GM19395 (cell line): ENCODE results near the gene NDUFV2.
"Not testable (repeated sequence)": the region's sequence is repeated elsewhere in the genome, so short reads cannot be mapped to it uniquely, and the experiment has no call there.

Source experiments
- ATAC-seq: cut with Tn5 transposase; IDR thresholded peaks from one replicate; pipeline ENCODE4 v1.9.1; 2021; ENCODE audit warnings: mild to moderate bottlenecking, moderate library complexity; ENCODE audit not compliant: unreplicated experiment

Gene NDUFV2

DNA sequence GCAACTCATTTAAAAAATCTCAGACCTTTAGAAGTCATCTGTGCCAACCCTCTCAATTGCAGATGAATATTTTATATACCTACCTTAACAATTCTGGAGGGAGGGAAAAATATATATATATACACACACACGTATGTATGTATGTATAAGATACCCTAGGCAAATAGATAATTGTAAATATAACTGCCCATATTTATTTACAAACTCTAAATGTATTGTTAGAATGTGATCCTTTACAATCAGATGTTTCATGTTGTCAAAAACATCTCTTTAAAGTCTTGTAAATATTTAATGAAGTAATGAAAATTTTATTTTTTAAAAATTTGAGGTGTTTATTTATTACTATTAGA is 45.7 kb downstream of the NDUFV2 start:
- no peak for ATAC-seq

DNA sequence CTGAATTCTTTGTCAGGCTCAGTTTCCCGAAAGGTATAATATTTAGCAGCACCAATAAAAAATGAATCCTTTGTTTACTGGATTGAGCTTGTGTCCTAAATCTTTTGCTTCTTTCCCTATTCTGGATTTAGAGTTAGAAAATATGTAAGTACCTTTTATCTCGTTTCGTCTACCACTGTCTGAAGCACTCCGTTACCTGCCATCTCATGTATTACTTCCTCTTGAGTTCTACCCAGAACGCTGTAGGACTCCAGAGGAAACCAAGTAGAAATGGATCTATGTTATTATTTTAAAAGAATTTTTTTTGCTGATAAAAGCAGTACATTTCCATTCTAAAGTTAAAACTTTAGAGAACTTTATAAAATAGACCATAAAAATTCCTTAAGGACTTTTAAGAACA is 47.6 kb downstream of the NDUFV2 start:
- no peak for ATAC-seq

DNA sequence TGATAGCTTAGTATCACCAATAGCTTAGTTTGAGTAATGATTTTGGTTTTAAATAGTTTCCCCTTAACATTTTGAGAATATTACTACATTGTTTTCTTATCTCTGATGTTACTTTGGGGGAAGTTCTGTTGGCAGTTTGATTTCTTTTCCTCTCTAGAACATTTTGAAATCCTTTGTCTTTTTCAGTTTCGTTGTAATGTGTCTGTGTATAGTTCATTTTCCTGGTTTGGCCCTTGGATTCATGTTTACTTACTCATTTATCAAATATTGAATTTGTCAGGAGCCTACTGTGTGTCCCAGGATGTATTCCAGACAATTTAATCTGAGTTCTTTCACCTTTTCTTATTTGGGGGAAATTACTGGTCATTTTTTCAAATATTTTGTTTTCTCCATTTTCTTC is 50.8 kb downstream of the NDUFV2 start:
- ATAC-seq, result no peak

DNA sequence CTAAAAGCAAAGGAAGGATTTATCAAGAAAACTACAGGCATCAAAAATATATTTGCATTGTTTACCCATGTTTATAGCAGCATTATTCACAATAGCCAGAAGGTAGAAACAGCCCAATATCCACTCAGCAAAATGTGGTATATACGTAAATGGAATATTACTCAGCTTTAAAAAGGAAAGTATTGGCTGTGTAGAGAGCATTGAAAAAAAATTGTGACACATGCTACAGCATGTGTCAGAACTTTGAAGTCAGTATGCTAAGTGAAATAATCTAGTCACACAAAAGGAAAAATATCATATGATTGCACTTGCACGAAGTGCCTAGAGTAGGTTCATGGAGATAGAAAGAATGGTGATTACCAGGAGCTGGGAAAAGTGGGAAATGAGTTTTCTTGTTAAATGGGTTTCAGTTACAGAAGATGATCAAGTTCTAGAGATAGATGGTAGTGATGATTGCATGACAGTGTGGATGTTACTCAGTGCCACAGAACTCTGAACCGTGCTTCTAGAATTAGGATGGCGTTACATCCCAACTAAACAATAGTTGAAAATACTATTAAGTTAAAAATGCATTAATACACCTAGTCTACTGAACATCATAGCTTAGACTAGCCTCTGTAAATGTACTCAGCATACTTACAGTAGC is 54.2 kb downstream of the NDUFV2 start:
- no peak for ATAC-seq

DNA sequence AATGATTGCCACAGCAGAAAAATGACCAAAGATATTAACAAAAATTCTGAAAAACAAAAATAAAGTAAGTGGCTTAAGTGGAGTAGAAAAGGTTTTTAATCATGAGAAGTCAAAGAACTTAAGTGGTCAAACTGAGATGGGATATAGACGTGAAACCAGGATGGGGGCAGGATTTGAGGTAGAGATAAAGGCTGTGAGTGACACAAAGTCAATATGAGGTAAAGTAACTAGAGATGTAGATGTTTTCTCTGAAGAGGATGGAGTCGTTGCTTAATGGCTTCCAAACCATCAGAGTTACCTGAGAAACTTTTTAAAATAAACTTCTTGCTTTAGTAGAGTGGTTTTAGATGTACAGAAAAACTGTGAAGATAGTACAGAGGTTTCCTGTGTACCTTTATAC is 55.3 kb downstream of the NDUFV2 start:
- no peak for ATAC-seq

DNA sequence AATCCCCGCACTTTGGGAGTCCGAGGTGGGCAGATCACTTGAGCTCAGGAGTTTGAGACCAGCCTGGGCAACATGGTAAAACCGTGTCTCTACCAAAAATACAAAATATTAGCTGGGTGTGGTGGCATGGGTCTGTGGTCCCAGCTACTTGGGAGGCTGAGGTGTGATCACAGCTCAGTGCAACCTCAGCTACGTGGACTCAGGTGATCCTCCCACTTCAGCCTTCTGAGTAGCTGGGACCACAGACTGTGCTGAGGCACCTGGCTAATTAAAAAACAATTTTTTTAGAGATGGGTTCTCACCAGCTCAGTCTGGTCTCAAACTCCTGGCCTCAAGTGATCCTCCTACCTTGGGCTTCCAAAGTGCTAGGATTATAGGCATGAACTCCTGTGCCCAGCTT is 57.5 kb downstream of the NDUFV2 start:
- ATAC-seq, result no peak

DNA sequence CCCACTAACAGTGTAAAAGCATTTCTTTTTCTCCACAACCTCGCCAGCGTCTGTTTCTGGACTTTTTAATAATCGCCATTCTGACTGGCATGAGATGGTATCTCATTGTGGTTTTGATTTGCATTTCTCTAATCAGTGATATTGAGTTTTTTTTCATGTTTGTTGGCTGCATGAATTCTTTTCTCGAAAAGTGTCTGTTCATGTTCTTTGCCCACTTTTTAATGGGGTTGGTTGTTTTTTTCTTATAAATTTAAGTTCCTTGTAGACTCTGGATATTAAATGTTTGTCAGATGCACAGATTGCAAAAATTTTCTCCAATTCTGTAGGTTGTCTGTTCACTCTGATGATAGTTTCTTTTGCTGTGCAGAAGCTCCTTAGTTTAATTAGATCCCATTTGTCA is 60.2 kb downstream of the NDUFV2 start:
- ATAC-seq, result not testable (repeated sequence)

DNA sequence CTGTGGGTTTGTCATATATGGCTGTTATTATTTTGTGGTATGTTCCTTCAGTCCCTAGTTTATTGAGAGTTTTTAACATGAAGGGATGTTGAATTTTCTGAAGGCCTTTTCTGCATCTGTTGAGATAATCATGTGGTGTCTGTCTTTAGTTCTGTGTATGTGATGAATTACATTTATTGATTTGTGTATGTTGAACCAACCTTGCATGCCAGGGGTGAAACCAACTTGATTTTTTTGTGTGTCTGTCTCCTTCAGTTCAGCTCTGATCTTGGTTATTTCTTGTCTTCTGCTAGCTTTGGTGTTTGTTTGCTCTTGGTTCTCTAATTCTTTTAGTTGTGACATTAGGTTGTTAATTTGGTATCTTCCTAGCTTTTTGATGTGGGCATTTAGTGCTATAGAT is 61.6 kb downstream of the NDUFV2 start:
- ATAC-seq, result not testable (repeated sequence)

DNA sequence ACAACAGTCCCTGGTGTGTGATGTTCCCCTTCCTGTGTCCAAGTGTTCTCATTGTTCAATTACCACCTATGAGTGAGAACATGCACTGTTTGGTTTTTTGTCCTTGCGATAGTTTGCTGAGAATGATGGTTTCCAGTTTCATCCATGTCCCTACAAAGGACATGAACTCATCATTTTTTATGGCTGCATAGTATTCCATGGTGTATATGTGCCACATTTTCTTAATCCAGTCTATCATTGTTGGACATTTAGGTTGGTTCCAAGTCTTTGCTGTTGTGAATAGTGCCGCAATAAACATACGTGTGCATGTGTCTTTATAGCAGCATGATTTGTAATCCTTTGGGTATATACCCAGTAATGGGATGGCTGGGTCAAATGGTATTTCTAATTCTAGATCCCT is 63.4 kb downstream of the NDUFV2 start:
- ATAC-seq, result not testable (repeated sequence)

DNA sequence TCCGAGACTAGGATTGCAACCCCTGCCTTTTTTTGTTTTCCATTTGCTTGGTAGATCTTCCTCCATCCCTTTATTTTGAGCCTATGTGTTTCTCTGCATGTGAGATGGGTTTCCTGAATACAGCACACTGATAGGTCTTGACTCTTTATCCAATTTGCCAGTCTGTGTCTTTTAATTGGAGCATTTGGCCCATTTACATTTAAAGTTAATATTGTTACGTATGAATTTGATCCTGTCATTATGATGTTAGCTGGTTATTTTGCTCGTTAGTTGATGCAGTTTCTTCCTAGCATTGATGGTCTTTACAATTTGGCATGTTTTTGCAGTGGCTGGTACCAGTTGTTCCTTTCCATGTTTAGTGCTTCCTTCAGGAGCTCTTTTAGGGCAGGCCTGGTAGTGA is 67.0 kb downstream of the NDUFV2 start:
- not testable (repeated sequence) for ATAC-seq

DNA sequence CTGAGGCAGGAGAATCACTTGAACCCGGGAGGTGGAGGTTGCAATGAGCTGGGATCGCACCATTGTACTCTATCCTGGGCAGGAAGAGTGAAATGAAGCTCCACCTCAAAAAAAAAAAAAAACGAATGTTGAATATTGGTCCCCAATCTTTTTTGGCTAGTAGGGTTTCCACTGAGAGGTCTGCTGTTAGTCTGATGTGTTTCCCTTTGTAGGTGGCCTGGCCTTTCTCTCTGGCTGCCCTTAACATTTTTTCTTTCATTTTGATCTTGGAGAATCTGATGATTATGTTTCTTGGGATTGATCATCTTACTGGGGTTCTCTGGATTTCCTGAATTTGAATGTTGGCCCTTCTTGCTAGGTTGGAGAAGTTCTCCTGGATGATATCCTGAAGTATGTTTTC is 69.4 kb downstream of the NDUFV2 start:
- not testable (repeated sequence) for ATAC-seq

DNA sequence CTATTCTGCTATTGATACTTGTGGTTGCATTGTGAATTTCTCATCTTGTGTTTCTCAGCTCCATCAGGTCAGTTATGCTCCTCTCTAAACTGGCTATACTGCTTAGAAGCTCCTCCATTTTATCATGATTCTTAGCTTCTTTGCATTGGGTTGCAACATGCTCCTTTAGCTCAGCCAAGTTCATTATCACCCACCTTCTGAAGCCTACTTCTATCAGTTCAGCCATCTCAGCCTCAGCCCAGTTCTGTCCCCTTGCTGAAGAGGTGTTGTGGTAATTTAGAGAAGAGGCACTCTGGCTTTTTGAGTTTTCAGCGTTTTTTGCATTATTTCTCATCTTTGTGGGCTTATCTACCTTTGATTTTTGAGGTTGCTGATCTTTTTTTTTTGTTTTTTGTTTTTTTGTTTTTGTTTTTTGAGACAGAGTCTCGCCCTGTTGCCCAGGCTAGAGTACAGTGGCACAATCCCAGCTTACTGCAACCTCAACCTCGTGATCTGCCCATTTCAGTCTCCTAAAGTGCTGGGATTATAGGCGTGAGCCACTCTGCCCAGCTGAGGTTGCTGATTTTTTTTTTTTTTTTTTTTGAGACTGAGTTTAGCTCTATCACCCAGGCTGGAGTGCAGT is 70.1 kb downstream of the NDUFV2 start:
- no peak for ATAC-seq

DNA sequence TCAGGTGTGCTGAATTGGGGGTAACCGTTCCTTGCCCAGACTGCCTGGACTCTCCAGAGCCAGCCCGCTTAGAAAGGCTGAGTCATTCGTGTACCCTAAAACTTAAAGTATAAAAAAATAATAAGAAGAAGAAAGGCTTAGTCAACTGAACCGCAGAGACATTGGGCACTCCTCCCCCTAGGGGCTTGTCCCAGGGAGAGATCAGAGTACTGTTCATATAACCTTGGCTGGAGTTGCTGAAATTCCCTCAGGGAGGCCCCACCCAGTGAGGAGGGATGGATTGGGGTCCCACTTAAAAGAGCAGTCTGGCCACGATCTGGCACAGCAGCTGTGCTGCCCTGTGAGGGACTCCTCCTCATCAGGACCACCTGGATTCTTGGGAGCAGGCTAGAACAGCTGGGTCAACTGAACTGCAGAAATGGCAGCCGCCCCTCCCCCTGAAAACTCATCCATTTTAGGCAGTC is 71.3 kb downstream of the NDUFV2 start:
- ATAC-seq, result no peak

DNA sequence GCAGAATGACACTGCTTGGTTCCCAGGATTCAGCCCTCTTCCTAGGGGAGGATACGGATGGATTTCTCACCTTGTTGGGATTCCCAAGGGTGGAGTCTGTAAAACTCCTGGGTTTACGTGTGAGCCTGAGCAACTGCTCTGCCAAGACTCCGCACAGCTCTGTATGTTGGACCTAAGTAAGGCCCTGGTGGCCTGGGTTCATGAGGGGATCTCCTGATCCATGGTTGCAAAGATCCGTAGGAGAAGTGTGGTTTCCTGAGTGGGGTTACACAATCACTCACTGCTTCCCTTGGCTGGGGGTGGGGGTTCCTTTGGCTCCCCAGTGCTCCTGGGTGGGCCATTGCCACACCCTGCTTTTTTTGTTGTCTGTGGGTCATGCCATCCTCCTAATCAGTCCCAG is 71.8 kb downstream of the NDUFV2 start:
- no peak for ATAC-seq

DNA sequence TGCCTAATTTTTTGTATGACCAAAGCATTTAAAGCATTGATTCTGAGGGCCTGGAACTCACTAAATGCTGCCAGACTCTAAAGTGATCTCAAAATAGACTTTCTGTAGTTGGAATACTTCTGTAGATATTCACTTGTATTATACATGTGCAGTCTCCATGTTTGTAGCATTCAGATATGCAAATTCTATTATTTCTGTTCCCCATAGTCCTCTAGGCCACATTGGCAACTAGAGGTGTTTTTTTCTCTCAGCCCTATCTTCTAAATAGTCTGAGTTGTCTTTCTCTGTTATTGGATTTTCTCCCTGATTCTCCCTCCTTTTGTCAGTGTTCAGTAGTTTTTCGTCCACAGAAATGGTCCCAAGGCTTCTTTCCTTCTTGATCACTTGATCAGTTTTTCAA is 72.6 kb downstream of the NDUFV2 start:
- ATAC-seq, result no peak

DNA sequence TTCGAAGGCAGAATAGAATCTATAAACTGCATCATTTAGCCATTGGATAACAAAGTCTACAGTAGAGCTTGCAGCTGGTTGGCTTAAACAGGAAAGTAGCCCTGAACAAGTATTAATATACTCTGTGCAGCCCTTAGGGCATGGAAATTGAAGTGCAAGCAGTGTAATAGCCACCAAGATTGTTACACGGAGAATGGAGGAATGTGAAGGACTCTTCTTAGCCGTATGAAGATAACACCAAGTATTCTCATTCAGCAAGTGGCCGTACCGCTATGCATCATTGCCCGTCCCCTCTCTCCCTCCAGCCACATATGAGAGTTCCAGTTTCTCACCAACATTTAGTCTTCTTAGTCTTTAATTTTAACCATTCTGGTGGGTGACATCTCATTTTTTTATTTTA is 74.5 kb downstream of the NDUFV2 start:
- no peak for ATAC-seq

DNA sequence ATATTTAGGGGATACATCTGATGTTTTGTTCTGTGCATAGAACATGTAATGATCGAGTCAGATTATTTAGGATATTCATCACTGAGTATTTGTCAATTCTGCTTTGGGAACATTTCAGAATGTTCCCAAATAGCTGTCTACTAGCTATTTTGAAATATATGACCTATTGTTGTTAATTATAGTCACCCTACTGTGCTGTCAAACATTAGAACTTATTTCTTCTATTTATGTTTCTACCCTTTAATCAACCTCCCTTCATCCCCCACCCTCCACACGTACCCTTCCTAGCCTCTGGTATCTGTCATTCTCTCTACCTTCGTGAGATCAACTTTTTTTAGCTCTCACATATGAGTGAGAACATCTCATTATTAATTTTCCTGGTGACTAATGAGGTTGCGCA is 75.0 kb downstream of the NDUFV2 start:
- ATAC-seq, result no peak

DNA sequence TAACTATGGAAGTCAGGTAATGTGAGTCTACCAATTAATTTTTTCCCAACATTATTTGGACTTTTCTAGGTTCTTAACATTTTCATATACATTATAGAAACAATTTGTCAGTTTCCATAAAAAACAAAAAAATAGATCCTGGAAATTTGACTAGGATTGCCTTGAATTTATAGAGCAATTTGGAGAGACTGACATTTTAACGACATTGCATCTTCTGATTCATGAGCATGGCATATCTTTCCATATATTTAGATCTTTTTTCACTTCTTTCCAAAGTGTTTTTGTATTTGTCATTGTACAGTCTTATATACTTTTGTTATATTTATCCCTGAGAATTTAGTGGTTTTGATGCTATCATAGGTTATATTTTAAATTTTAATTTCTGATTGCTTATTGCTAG is 76.1 kb downstream of the NDUFV2 start:
- no peak for ATAC-seq

DNA sequence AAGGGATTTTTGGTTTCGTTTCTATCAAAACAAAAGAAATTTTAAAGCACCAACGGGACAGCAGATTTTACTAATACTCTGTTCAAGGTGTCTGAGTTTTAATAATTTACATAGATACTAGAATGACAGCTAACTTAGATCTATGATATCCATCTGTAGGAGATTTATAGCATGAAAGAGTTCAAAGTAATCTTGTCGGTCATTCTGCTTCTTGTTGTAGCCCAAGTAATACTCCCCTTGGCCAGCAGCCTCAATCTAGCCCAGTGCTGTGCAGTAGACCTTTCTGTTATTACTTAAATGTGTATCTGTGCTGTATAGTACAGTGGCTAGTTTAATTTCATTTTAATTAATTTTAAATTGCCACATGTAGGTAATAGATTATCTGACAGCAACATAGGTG is 78.8 kb downstream of the NDUFV2 start:
- no peak for ATAC-seq

DNA sequence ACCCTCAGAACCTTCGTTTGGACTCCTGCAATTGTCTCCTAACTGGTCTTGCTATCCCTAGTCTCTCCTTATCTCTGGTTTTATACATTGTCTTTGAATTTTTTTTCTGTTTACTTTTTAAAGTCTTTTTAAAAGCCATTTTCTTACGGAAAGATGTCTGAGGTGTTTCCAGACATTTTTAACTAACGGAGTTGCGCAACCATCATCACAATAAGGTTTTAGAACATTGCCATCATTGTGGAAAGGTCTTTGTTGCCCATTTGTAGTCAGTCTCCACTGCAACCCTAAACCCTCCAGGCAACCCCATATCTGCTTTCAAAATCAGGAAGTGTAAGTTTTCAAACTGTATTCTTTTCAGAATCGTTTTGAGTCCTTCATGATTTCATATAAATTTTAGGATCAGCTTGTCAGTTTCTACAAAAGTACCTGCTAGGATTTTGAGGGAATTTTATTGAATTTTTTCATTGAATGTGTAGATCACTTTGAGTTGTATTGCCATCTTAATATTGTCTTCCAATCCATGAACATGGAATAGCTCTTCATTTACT is 80.4 kb downstream of the NDUFV2 start:
- no peak for ATAC-seq
